GM23248 (cell line): Measurements from ENCODE around the gene CACNA1C. TPM values are rescaled to one million over a fixed set of nuclear protein-coding genes. Genes with fewer than 3 reads are reported as not detected.

Experiments
- DNase-seq: peaks from one replicate; pipeline ENCODE4 v3.0.0-alpha.2; 2015
- H2AFZ ChIP-seq: fragments of 200-600 bp; sonication (generic); 2 replicates; pipeline ENCODE4 v1.6.1; 2016; ENCODE audit warnings: antibody characterized with exemption
- H3F3A ChIP-seq: fragments of 200-600 bp; sonication (generic); 2 replicates; pipeline ENCODE4 v1.6.1; 2016; ENCODE audit warnings: mild to moderate bottlenecking, antibody characterized with exemption, mixed run types; ENCODE audit not compliant: insufficient read depth
- H3K27ac ChIP-seq: fragments of 200-600 bp; sonication (generic); 2 replicates; pipeline ENCODE4 v1.5.1; 2016; ENCODE audit warnings: mild to moderate bottlenecking
- H3K27me3 ChIP-seq: fragments of 200-600 bp; sonication (generic); replicated peaks from 2 replicates; pipeline ENCODE4 v1.6.1; 2016; ENCODE audit warnings: mild to moderate bottlenecking; ENCODE audit not compliant: insufficient read depth
- H3K36me3 ChIP-seq: fragments of 200-600 bp; sonication (generic); 2 replicates; pipeline ENCODE4 v1.6.1; 2016; ENCODE audit warnings: low read depth, mild to moderate bottlenecking
- H3K4me1 ChIP-seq: fragments of 200-600 bp; sonication (generic); 2 replicates; pipeline ENCODE4 v1.6.1; 2016; ENCODE audit warnings: mild to moderate bottlenecking; ENCODE audit not compliant: insufficient read depth
- H3K4me2 ChIP-seq: fragments of 200-600 bp; sonication (generic); one replicate; pipeline ENCODE4 v1.6.1; 2016; ENCODE audit warnings: mild to moderate bottlenecking; ENCODE audit not compliant: unreplicated experiment
- H3K4me3 ChIP-seq: fragments of 200-600 bp; sonication (generic); 2 replicates; pipeline ENCODE4 v1.5.1; 2016; ENCODE audit warnings: mild to moderate bottlenecking
- H3K79me2 ChIP-seq: fragments of 200-600 bp; sonication (generic); 2 replicates; pipeline ENCODE4 v1.6.1; 2016; ENCODE audit warnings: mild to moderate bottlenecking; ENCODE audit not compliant: insufficient read depth
- H3K9ac ChIP-seq: fragments of 200-600 bp; sonication (generic); 2 replicates; pipeline ENCODE4 v1.6.1; 2016; ENCODE audit warnings: mild to moderate bottlenecking
- H3K9me2 ChIP-seq: fragments of 200-600 bp; sonication (generic); 2 replicates; pipeline ENCODE4 v1.6.1; 2016; ENCODE audit warnings: mixed run types, mild to moderate bottlenecking, moderate library complexity; ENCODE audit not compliant: insufficient read depth
- H3K9me3 ChIP-seq: fragments of 200-600 bp; sonication (generic); one replicate; pipeline ENCODE4 v1.6.1; 2017; ENCODE audit warnings: low read depth
- H4K20me1 ChIP-seq: fragments of 200-600 bp; sonication (generic); 2 replicates; pipeline ENCODE4 v1.6.0; 2016; ENCODE audit not compliant: insufficient read depth
- EZH2 ChIP-seq: fragments of 200-600 bp; sonication (generic); IDR thresholded peaks from 2 replicates; pipeline ENCODE4 v1.6.1; 2018; ENCODE audit warnings: antibody characterized with exemption, mild to moderate bottlenecking; ENCODE audit not compliant: insufficient read depth, poor library complexity, severe bottlenecking
- EZH2phosphoT487 ChIP-seq: fragments of 200-600 bp; sonication (generic); IDR thresholded peaks from 2 replicates; pipeline ENCODE4 v1.6.1; 2018; ENCODE audit warnings: antibody characterized with exemption, moderate library complexity, mild to moderate bottlenecking, low read depth; ENCODE audit not compliant: insufficient read depth
- WGBS, 2 experiments: methylation state at CpG; one replicate each; pipeline ENCODE4 v1.1.6; 2015 to 2017; ENCODE audit warnings: low lambda C conversion rate in 2 of 2, low coverage in 1 of 2; ENCODE audit errors: missing lambda C conversion rate in 2 of 2; 5-methylcytosine and 5-hydroxymethylcytosine counted together
- in situ Hi-C: fragments of 300-500 bp; cut with MboI; formaldehyde crosslinking; loops from 2 replicates; pipeline ENCODE4 v1.15.0; 2020
- polyA plus RNA-seq: library from polyadenylated mRNA; unstranded; fragments of >200 nt; fragmentation: Nextera tagmentation; extraction: Ambion mirVana; gene quantifications from 2 replicates; pipeline ENCODE4 v1.2.1, GENCODE V29; 2016
- total RNA-seq: library from RNA; depleted of rRNA; stranded (reverse); fragments of >200 nt; shearing (Covaris generic); gene quantifications from 2 replicates; pipeline ENCODE4 v1.2.3, GENCODE V29; 2014

The CACNA1C gene
- total and polyA plus RNA-seq, 2 experiments from 2014 or later = 4.9 to 11.5 TPM

DNA sequence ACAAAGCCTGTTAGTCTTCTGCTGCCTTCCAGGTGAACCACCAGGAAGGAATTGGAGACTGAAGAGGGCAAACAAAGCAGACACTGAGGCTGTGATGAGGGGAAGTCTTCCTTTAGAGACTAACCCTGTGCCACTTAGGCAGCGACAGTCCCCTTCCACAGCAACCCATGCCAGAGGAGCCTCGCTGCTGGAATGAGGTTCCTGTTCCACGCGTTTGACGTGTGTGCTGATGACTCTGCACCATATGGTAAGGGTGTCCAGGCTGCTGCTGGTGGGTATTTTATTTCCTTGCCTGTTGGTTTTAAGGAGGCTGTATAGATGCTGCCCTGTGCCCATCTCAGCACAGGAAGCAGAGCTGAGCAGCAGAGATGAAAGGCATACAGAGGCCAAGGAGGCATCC is 380.1 kb downstream of the CACNA1C start:
- in situ Hi-C loops = no loop called here

DNA sequence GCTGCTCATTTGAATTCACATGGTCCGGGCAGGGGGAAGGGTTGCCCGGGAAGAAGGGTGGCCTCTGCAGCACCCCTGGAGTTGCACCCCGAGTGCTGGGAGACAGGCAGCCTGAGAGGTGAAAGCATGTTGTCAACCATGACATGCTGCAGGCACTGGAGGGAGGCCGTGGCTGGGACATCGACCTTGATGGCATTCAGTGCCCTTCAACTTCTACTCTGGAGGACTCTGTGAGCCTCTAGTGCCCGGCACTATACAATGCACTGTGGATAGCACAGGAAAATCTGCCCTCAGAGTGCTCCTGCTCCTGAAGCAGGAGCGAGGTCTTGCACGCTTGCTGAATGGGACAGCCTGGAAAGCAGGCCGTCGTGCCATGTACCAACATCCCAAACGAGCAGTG is 382.7 kb downstream of the CACNA1C start:
- no peaks in the 10 kb centered on the region for H3K27me3 ChIP-seq
- no peaks in the 10 kb centered on the region for H3K9me3 ChIP-seq
- H2AFZ ChIP-seq = no peak overlapping the region
- peaks cover 11% of the 10 kb centered on the region; the same call in 1 of the 2 replicates for H3K79me2 ChIP-seq
- peaks cover 3% of the 10 kb centered on the region; the same call in 1 of the 2 replicates for H4K20me1 ChIP-seq
- WGBS, 2 experiments = 86% methylated on average over 10 to 11 of the region's 11 CpGs
- DNase-seq = no peak
- H3K36me3 ChIP-seq = no peaks in the 10 kb centered on the region
- TF ChIP-seq EZH2 = no peak
- no peak for TF ChIP-seq EZH2phosphoT487
- in situ Hi-C loops = no loop called here
- no peak overlapping the region for H3K27ac ChIP-seq
- no peak overlapping the region for H3K4me3 ChIP-seq
- H3F3A ChIP-seq = no peaks in the 10 kb centered on the region
- no peak overlapping the region for H3K9ac ChIP-seq
- H3K9me2 ChIP-seq = no peaks in the 10 kb centered on the region
- peaks cover 10% of the 10 kb centered on the region for H3K4me1 ChIP-seq
- H3K4me2 ChIP-seq = no peak overlapping the region

More for the DNA sequence above, 380.1 kb downstream of the CACNA1C start:
- WGBS, 2 experiments = 90 to 94% methylated on average over 5 of the region's 5 CpGs
- DNase-seq = no peak
- Histone ChIP-seq H3F3A (no peaks in the 10 kb centered on the region), H3K9me2 (no peaks in the 10 kb centered on the region), H4K20me1 (0 out of 2 replicates have a peak, but pooled peaks cover 3% of the 10 kb centered on the region), H3K27ac (no peak overlapping the region), H3K27me3 (no peaks in the 10 kb centered on the region), H3K36me3 (no peaks in the 10 kb centered on the region), H2AFZ (no peak overlapping the region), H3K9me3 (no peaks in the 10 kb centered on the region), H3K9ac (no peak overlapping the region), H3K4me1 (peaks cover 10% of the 10 kb centered on the region), H3K79me2 (peaks cover 11% of the 10 kb centered on the region; the same call in 1 of the 2 replicates), H3K4me2 (no peak overlapping the region), H3K4me3 (no peak overlapping the region)
- TF ChIP-seq EZH2 (no peak), EZH2phosphoT487 (no peak)

DNA sequence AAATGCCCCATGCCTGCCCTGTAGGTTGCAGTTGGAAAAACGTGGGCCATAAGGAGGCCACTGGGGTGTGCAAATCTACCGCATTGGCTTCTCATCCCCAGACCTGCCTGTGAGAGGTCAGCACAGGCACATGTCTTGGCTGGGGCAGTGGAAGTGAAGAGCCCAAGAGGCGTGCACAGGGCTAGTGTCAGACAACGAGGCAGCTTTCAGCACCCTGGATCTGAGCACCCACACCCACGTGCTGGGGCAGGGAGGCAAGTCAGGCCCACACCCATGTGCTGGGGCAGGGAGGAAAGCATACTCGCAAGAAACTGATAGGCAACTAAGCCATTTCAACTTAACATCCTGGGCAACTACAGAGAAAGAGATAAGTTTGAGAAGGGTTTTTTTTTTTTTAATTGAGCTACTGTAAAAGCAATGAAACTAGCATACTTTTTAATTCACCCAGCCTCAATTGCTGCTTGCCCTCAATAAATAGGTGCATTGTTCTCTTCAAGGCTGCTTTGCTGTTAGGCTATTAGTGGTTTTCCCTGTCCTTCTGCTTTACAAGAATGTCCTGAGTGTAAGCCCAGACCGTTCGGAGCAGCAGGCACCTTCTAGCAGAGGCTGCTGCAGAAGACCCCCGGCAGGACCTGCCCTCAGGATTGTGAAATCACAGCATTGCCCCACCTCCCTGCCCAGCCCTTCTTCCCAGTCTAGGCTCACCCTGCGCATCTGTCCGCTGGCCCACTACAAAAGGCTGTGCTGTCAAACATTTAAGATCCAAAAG is 386.7 kb downstream of the CACNA1C start:
- Histone ChIP-seq H3F3A (no peaks in the 10 kb centered on the region), H3K9ac (no peak overlapping the region), H3K4me3 (no peak overlapping the region), H4K20me1 (peaks cover 5% of the 10 kb centered on the region; the same call in 1 of the 2 replicates), H3K4me2 (no peak overlapping the region), H2AFZ (no peak overlapping the region), H3K9me2 (no peaks in the 10 kb centered on the region), H3K4me1 (no peaks in the 10 kb centered on the region), H3K79me2 (peaks cover 18% of the 10 kb centered on the region), H3K27ac (no peak overlapping the region), H3K27me3 (no peaks in the 10 kb centered on the region), H3K36me3 (no peaks in the 10 kb centered on the region), H3K9me3 (no peaks in the 10 kb centered on the region)
- DNase-seq = no peak
- in situ Hi-C loops = no loop called here
- TF ChIP-seq EZH2 (no peak), EZH2phosphoT487 (no peak)
- WGBS, 2 experiments = 71 to 73% methylated on average over 11 of the region's 11 CpGs

DNA sequence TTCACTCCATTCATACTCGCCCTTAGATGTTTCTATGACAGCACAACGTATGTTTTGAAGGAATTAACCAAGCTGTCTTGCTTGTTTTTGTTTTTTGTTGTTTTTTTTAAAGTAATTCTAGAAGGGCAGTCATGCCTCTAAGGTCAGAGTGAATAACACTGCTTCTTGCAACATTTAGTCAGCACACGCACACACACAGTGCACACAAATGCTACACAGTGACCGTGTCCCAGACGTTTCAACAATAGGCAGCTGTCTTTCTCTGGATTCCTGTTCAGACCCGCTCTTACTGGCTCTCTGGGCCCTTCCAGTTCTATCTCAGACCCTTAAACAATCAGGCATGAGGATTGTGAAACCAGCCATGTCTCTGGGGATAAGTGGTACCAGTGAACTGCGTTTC is 391.0 kb downstream of the CACNA1C start:
- H3K4me2 ChIP-seq = no peak overlapping the region

More for the DNA sequence above, 391.0 kb downstream of the CACNA1C start:
- Histone ChIP-seq H3K9me3 (no peaks in the 10 kb centered on the region), H3K9me2 (no peaks in the 10 kb centered on the region), H2AFZ (no peak overlapping the region), H4K20me1 (peaks cover 5% of the 10 kb centered on the region; the same call in 1 of the 2 replicates), H3K79me2 (peaks cover 6% of the 10 kb centered on the region; the same call in 1 of the 2 replicates), H3F3A (no peaks in the 10 kb centered on the region), H3K27ac (no peak overlapping the region), H3K4me1 (no peaks in the 10 kb centered on the region), H3K36me3 (no peaks in the 10 kb centered on the region), H3K27me3 (no peaks in the 10 kb centered on the region), H3K9ac (no peak overlapping the region), H3K4me3 (no peak overlapping the region)
- 64 to 72% methylated on average over 7 of the region's 7 CpGs for WGBS, 2 experiments
- DNase-seq = peak; percentile 7
- in situ Hi-C loops = no loop called here
- no peak for TF ChIP-seq EZH2phosphoT487
- no peak for TF ChIP-seq EZH2
